Ectodermal cell (in vitro differentiated cells): Measurements from ENCODE around the gene NRDC. TPM values are rescaled to one million over a fixed set of nuclear protein-coding genes. Genes with fewer than 3 reads are reported as not detected.

Source experiments
- H3K27ac ChIP-seq: 2 replicates; pipeline ENCODE4 v1.7.0; 2013; ENCODE audit warnings: mild to moderate bottlenecking, low read depth, low read length; ENCODE audit not compliant: insufficient read depth, poor library complexity, severe bottlenecking
- H3K27me3 ChIP-seq: 2 replicates; pipeline ENCODE4 v1.7.0; 2013; ENCODE audit warnings: mild to moderate bottlenecking, low read length; ENCODE audit not compliant: insufficient read depth, control insufficient read depth, poor library complexity, severe bottlenecking
- H3K36me3 ChIP-seq: one replicate; pipeline ENCODE4 v1.7.0; 2013; ENCODE audit warnings: low read length; ENCODE audit not compliant: control insufficient read depth, insufficient read depth
- H3K4me1 ChIP-seq: one replicate; pipeline ENCODE4 v1.7.0; 2013; ENCODE audit warnings: low read length; ENCODE audit not compliant: control insufficient read depth, insufficient read depth
- H3K4me3 ChIP-seq: 2 replicates; pipeline ENCODE4 v1.7.0; 2013; ENCODE audit warnings: low read depth, low read length, control low read depth; ENCODE audit not compliant: insufficient read depth
- H3K9me3 ChIP-seq: 2 replicates; pipeline ENCODE4 v1.7.0; 2013; ENCODE audit warnings: mild to moderate bottlenecking, low read length, moderate library complexity; ENCODE audit not compliant: control insufficient read depth
- WGBS, 2 experiments: methylation state at CpG; one replicate each; pipeline ENCODE4 v1.1.7; 2013; ENCODE audit warnings: missing lambda C conversion rate in 2 of 2; 5-methylcytosine and 5-hydroxymethylcytosine counted together
- polyA plus RNA-seq, 4 experiments: library from polyadenylated mRNA; stranded (reverse); fragments of 50-300 nt; gene quantifications; one replicate each; pipeline ENCODE4 v1.2.3, GENCODE V29; 2013

NRDC gene, protein sequence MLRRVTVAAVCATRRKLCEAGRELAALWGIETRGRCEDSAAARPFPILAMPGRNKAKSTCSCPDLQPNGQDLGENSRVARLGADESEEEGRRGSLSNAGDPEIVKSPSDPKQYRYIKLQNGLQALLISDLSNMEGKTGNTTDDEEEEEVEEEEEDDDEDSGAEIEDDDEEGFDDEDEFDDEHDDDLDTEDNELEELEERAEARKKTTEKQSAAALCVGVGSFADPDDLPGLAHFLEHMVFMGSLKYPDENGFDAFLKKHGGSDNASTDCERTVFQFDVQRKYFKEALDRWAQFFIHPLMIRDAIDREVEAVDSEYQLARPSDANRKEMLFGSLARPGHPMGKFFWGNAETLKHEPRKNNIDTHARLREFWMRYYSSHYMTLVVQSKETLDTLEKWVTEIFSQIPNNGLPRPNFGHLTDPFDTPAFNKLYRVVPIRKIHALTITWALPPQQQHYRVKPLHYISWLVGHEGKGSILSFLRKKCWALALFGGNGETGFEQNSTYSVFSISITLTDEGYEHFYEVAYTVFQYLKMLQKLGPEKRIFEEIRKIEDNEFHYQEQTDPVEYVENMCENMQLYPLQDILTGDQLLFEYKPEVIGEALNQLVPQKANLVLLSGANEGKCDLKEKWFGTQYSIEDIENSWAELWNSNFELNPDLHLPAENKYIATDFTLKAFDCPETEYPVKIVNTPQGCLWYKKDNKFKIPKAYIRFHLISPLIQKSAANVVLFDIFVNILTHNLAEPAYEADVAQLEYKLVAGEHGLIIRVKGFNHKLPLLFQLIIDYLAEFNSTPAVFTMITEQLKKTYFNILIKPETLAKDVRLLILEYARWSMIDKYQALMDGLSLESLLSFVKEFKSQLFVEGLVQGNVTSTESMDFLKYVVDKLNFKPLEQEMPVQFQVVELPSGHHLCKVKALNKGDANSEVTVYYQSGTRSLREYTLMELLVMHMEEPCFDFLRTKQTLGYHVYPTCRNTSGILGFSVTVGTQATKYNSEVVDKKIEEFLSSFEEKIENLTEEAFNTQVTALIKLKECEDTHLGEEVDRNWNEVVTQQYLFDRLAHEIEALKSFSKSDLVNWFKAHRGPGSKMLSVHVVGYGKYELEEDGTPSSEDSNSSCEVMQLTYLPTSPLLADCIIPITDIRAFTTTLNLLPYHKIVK
- polyA plus RNA-seq (2013, experiment 1 of 4): 169 TPM
- polyA plus RNA-seq (2013, experiment 2 of 4): 166 TPM
- polyA plus RNA-seq (2013, experiment 3 of 4): 120 TPM
- 136 TPM for polyA plus RNA-seq (2013, experiment 4 of 4)

DNA sequence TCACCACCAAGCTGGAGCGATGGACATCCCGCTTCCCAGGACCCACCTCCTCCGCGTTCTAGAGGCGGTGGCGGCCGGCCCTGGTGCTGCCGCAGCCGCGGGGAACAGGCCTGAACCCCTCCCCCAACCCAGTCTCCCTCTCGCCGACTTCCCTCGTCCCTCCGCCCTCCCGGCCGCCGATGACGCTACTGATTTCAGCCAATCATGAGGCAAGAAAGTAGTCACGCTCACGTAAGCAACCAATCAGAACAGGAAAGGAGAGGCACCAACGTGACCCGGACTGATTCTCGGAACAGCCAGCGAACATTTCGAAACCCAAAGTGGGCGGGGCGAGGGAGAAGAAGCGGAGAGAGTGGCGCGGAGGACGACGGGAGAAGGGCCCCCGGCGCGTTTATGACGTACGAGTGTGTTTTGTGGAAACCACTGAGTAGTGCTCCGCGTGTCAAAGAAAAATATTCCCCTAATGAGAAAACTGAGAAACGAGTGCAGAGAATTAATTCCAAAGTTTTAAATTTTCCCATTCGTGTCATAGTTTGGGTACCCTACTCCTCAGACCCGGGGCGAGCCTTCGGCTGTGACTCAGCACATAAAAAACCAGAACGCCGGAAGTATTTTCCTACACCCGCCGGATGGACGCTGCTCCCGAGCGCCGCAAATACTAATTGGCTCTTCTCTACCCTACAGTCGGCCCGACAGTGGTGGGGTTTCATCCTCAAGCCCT is at the start of gene NRDC:
Gene NRDC, minus strand, starts transcription at position 112 of the 721 bp plus-strand sequence. CDS start 112 bp downstream, outside the sequence.
- H3K9me3 ChIP-seq: no peaks in the 10 kb centered on the region
- H3K27ac ChIP-seq: peak within 1 kb of the TSS; percentile 91
- 0% methylated on average over 54 of the region's 54 CpGs for WGBS, 2 experiments
- peaks cover 20% of the 10 kb centered on the region for H3K27me3 ChIP-seq
- no peaks in the 10 kb centered on the region for H3K36me3 ChIP-seq
- peak within 1 kb of the TSS; percentile 93 for H3K4me3 ChIP-seq
- no peaks in the 10 kb centered on the region for H3K4me1 ChIP-seq

DNA sequence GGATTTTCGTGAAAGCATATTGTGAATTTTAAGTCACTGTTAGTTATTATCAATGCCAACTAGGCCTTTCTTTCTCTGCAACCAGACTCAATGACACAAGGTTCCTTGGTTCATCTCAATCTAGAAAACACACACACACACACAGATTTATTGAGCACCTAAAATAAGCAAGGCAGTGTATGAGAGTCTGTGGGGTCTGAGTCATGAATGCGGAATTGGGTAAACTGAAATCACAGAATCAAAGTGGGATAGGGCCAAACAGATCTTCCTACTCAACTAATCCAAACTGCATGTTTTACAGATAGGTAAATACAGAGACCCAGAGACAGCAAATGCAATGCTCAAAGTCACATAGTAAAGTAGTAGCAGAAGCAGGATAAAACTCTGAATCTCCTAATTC is 48.5 kb upstream of the NRDC start:
- no peaks in the 10 kb centered on the region for H3K9me3 ChIP-seq
- no peak overlapping the region for H3K27ac ChIP-seq
- no peak overlapping the region for H3K4me3 ChIP-seq
- peaks cover 2% of the 10 kb centered on the region for H3K4me1 ChIP-seq
- 94 to 98% methylated on average over 2 of the region's 2 CpGs for WGBS, 2 experiments
- no peaks in the 10 kb centered on the region for H3K27me3 ChIP-seq
- H3K36me3 ChIP-seq: no peaks in the 10 kb centered on the region

DNA sequence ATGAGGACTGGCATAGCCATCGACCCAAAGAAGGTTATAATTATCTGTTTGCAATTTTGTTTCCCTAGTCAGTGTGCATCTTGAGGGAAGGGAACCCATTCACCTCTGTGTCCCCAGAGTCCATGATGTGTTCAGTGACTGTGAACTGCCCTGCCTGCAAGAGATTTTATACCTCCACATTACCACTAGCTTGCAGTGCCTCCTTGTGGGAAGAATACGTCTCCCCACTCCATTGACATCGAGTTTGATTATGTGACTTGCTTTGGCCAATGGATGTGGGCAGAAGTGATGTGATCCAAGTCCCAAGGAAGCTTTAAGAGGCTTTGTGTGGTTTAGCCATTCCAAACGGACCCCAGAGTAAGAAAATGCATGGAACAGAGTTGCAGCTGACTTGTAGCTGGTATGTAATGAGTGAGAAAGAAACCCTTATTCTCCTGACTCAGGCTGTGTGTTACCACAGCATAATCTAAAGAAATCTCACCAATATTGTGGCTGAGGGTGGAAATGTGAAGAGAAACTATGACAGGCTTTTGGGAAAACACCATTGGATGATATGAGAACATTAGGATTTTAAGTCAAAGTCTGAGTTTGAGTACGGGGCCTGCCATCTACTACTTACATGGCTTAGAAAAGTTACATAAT is 47.8 kb upstream of the NRDC start:
- Histone ChIP-seq H3K9me3 (no peaks in the 10 kb centered on the region), H3K27ac (no peak overlapping the region)
- WGBS, 2 experiments: 83 to 87% methylated on average over 5 of the region's 5 CpGs

DNA sequence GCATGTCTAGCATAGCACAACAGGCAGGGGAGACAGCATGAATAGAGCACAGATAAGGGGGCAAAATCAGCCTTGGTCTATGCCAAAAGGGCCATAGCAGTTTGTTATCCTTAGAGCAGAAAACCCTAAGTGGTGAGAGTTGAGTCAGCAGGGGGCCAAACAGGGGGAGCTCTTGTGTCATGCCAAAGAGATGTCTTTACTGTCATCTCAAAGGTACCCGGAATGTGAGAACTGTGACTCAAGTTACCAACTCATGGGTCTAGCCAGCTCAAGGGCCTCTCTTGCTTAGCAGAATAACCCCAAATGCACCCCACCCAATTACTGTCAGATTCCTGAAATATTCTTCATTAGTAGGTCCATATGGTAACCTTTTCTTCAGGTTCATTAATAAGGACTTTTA is 45.9 kb upstream of the NRDC start:
- Histone ChIP-seq H3K4me1 (peaks cover 28% of the 10 kb centered on the region), H3K9me3 (no peaks in the 10 kb centered on the region), H3K36me3 (no peaks in the 10 kb centered on the region), H3K27me3 (no peaks in the 10 kb centered on the region), H3K27ac (no peak overlapping the region), H3K4me3 (no peak overlapping the region)
- WGBS, 2 experiments: 80 to 84% methylated on average over 1 of the region's 1 CpG

More for the DNA sequence above, 47.8 kb upstream of the NRDC start:
- no peaks in the 10 kb centered on the region for H3K36me3 ChIP-seq
- H3K4me1 ChIP-seq: peaks cover 9% of the 10 kb centered on the region
- H3K27me3 ChIP-seq: no peaks in the 10 kb centered on the region
- H3K4me3 ChIP-seq: no peak overlapping the region

DNA sequence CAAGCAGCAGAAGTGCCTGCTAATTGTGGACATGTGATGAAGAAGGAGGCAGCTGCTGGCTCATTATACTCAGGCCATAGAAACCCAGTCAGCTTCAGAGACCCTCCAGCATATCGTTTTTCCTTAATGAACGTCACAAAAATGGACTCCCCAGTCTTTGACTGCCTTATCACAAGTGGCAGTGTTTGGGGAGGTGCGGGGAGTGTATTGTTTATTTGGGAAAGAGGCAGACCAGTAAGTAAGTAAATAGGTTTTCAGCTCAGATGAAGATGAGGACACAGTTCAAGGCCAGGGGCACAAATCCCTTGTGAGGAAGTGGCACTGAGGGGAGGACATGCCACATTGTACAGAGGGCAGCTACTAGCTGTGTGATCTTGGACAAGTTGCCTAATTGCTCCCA is 43.5 kb upstream of the NRDC start:
- Histone ChIP-seq H3K36me3 (no peaks in the 10 kb centered on the region), H3K4me3 (no peak overlapping the region), H3K4me1 (peaks cover 29% of the 10 kb centered on the region), H3K27ac (no peak overlapping the region), H3K27me3 (no peaks in the 10 kb centered on the region), H3K9me3 (no peaks in the 10 kb centered on the region)
- WGBS, 2 experiments: 89 to 92% methylated on average over 3 of the region's 3 CpGs

DNA sequence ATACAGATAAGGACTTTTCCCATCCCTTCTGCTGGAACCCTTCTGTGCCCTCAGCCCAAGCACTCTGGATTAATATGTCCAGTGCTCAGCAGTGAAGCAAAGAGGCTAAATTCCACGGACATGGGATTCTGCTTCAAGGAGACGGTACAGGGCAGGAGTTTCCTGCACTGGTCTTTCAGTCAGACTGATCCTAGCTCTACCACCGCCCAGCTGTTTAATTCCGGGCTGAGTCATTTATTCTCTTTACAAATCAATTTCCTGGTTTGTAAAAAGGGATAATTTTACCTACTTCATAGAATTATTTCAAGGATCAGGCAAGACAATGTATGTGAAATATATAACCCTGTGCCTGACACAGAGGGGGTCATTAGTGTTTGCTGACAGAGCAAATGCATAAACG is 41.6 kb upstream of the NRDC start:
- no peak overlapping the region for H3K4me3 ChIP-seq
- peaks cover 29% of the 10 kb centered on the region for H3K4me1 ChIP-seq
- WGBS, 2 experiments: 93 to 95% methylated on average over 4 to 5 of the region's 5 CpGs
- no peaks in the 10 kb centered on the region for H3K27me3 ChIP-seq
- H3K36me3 ChIP-seq: no peaks in the 10 kb centered on the region
- peak overlapping the region; percentile 86 for H3K27ac ChIP-seq
- no peaks in the 10 kb centered on the region for H3K9me3 ChIP-seq

DNA sequence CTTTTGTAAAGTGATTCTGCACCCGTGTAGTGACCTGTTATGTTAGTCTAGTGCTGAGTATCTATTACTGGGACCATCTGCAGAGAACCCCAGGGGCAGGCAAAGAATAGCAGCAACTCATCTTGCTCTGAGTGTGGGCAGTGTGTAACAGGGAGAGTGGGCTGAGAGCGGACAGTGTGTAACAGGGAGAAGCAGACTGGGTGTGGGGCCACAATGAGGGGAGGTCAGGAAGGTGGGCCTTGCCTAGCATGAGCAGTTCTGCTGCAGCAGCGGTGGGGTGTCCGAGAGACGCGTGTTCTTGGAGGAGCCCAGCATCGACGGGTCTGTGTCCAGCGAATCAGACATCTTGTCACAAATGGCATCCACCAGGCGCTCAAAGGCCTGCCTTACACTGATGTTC is 41.2 kb upstream of the NRDC start:
- H3K9me3 ChIP-seq: no peaks in the 10 kb centered on the region
- peak overlapping the region; percentile 86 for H3K27ac ChIP-seq
- no peaks in the 10 kb centered on the region for H3K27me3 ChIP-seq
- H3K4me3 ChIP-seq: no peak overlapping the region
- H3K4me1 ChIP-seq: peaks cover 29% of the 10 kb centered on the region
- no peaks in the 10 kb centered on the region for H3K36me3 ChIP-seq
- WGBS, 2 experiments: 85 to 88% methylated on average over 10 of the region's 10 CpGs

DNA sequence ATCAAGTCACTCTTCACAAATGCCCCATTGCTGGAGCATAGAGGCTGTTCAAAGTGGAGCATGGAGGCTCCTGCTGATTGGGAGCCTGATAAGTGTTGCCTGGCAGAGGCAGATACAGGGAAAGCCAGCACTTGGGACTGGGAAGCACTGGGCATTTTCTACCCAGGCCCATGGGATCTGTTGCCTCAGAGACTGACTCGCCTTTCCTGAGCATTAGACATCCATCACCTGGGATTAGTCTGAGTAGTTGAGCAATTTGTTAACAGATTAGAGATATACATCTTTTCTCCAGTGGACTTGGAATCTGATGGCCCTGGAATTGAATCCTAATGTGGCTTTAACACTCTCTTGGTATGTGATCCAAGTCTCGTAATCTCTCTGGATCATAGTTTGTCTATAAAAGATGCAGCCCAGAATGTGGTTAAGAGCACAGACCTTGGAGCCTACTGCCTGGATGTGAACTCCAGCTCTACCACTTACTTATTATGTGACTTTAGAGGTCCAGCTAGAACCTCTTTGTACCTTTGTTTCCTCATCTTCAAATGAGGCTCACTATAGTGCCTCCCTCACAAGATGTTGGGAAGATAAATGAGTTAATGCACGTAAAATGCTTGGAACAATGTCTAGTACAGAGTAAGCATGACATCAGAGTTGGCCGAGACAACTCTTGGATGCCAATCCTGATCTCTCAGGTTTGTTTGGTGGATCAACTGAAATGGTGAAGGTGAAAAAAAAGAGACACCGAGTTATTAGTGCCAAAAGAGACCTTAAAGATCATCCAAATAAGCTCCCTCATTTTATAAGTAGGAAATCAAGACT is 38.3 kb upstream of the NRDC start:
- Histone ChIP-seq H3K4me3 (no peak overlapping the region), H3K27me3 (no peaks in the 10 kb centered on the region), H3K27ac (no peak overlapping the region), H3K4me1 (peaks cover 25% of the 10 kb centered on the region), H3K36me3 (no peaks in the 10 kb centered on the region), H3K9me3 (no peaks in the 10 kb centered on the region)
- whole genome bisulfite sequencing, 2 experiments: 93 to 94% methylated on average over 5 of the region's 5 CpGs
